ENCODE measurements around the gene PAM.

Gene PAM

DNA sequence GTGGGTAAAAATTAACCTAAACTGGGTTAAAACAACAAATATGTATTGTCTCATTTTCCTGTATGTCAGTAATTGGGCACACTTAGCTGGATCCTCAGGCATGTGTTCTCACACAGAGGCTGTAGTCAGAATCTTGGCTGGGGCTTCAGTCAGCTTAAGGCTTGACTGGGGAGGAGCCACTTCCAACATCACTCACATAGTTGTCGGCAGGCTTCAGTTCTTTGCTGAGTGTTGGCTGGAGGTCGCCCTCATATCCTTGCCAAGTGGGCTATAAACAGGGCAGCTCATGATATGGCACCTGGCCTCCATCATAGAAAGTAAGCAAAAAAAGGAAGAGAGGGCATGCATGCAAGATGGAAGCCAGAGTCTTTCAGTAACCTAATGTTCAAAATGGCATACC lies 191.9 kb downstream of the PAM start:
- no peaks in the 10 kb centered on the region for H3K9me2 ChIP-seq (replicated peaks; ENCODE audit: insufficient read depth, low read length)
- H3K9ac ChIP-seq (ENCODE audit: low read length), result no peak overlapping the region
- no peaks in the 10 kb centered on the region for H4K20me1 ChIP-seq (ENCODE audit: low read depth, low read length)
- H2AFZ ChIP-seq (ENCODE audit: low read depth, low read length, severe bottlenecking), result no peak overlapping the region
- H3K4me2 ChIP-seq (ENCODE audit: low read depth, low read length, poor library complexity, severe bottlenecking), result no peak overlapping the region
- TF ChIP-seq, protein P1, sequence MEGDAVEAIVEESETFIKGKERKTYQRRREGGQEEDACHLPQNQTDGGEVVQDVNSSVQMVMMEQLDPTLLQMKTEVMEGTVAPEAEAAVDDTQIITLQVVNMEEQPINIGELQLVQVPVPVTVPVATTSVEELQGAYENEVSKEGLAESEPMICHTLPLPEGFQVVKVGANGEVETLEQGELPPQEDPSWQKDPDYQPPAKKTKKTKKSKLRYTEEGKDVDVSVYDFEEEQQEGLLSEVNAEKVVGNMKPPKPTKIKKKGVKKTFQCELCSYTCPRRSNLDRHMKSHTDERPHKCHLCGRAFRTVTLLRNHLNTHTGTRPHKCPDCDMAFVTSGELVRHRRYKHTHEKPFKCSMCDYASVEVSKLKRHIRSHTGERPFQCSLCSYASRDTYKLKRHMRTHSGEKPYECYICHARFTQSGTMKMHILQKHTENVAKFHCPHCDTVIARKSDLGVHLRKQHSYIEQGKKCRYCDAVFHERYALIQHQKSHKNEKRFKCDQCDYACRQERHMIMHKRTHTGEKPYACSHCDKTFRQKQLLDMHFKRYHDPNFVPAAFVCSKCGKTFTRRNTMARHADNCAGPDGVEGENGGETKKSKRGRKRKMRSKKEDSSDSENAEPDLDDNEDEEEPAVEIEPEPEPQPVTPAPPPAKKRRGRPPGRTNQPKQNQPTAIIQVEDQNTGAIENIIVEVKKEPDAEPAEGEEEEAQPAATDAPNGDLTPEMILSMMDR (IDR thresholded peaks at IDR 0.05; ENCODE audit: insufficient read depth, low read length, poor library complexity, severe bottlenecking), result no peak
- H3K4me3 ChIP-seq (ENCODE audit: insufficient read depth, low read length, poor library complexity, severe bottlenecking), result no peak overlapping the region
- H3K27ac ChIP-seq (ENCODE audit: low read depth, low read length), result no peak overlapping the region
- no peaks in the 10 kb centered on the region for H3K9me3 ChIP-seq (ENCODE audit: insufficient read depth, low read length)
- H3K79me2 ChIP-seq (ENCODE audit: insufficient read depth, low read length), result no peaks in the 10 kb centered on the region
- H3K27me3 ChIP-seq (ENCODE audit: low read length), result no peaks in the 10 kb centered on the region
- no peaks in the 10 kb centered on the region for H3F3A ChIP-seq (ENCODE audit: insufficient read depth)
- no peaks in the 10 kb centered on the region for H3K36me3 ChIP-seq (ENCODE audit: low read length)

DNA sequence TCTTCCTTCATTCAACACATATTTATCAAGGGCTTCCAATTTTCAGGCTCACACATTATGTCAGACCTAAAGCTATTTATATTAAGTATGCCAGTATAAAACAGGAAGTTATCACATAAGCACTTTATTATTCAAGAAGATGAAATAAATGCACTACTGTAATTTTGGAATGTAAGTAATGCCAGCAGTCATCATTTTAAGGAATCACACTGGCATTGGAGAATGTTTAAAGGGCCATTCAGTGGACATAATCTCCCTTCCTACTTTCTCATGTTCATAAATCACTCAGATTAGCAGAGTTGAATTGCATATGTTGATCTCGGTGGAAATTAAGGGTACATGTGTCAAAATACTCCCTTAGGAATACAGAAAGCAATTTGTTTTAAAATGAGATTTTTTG lies 200.4 kb downstream of the PAM start:
- no peak overlapping the region for H3K27ac ChIP-seq (ENCODE audit: low read depth, low read length)
- H3K4me2 ChIP-seq (ENCODE audit: low read depth, low read length, poor library complexity, severe bottlenecking), result no peak overlapping the region
- no peak for TF ChIP-seq EZH2phosphoT487 (conservative IDR thresholded peaks at IDR 0.05; ENCODE audit: low read length)
- TF ChIP-seq, protein P1 (IDR thresholded peaks at IDR 0.05; ENCODE audit: insufficient read depth, low read length, poor library complexity, severe bottlenecking), result no peak
- H3K27me3 ChIP-seq (ENCODE audit: low read length), result no peaks in the 10 kb centered on the region
- H3K9ac ChIP-seq (ENCODE audit: low read length), result no peak overlapping the region
- H3K4me3 ChIP-seq (ENCODE audit: insufficient read depth, low read length, poor library complexity, severe bottlenecking), result no peak overlapping the region
- H3F3A ChIP-seq (ENCODE audit: insufficient read depth), result no peaks in the 10 kb centered on the region
- no peak overlapping the region for H2AFZ ChIP-seq (ENCODE audit: low read depth, low read length, severe bottlenecking)
- H4K20me1 ChIP-seq (ENCODE audit: low read depth, low read length), result no peaks in the 10 kb centered on the region
- no peaks in the 10 kb centered on the region for H3K9me3 ChIP-seq (ENCODE audit: insufficient read depth, low read length)
- no peaks in the 10 kb centered on the region for H3K79me2 ChIP-seq (ENCODE audit: insufficient read depth, low read length)
- no peaks in the 10 kb centered on the region for H3K36me3 ChIP-seq (ENCODE audit: low read length)
- H3K9me2 ChIP-seq (replicated peaks; ENCODE audit: insufficient read depth, low read length), result no peaks in the 10 kb centered on the region

DNA sequence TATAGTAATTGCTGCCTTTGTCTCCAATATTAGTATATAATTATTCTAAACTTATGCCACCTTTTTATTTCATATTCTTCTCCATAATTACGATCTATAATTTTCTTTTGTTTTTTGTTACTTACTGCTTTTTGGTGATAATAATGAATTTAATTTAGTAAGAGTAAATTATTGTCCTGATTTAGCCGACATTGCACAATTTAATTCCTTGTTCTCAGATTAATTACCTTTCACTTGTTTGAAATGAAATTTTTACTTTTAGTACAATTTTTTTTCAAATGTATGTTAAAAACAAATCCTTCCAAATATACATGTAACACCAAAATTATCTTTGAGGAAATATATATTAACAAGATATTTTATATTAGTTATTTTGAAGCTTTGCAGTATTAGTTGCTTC lies 201.5 kb downstream of the PAM start:
- H3K9me2 ChIP-seq (replicated peaks; ENCODE audit: insufficient read depth, low read length), result no peaks in the 10 kb centered on the region

More for the DNA sequence above, 201.5 kb downstream of the PAM start:
- no peak overlapping the region for H3K9ac ChIP-seq (ENCODE audit: low read length)
- H3K36me3 ChIP-seq (ENCODE audit: low read length), result no peaks in the 10 kb centered on the region
- no peaks in the 10 kb centered on the region for H3K9me3 ChIP-seq (ENCODE audit: insufficient read depth, low read length)
- no peak overlapping the region for H3K4me2 ChIP-seq (ENCODE audit: low read depth, low read length, poor library complexity, severe bottlenecking)
- no peak overlapping the region for H2AFZ ChIP-seq (ENCODE audit: low read depth, low read length, severe bottlenecking)
- H3K79me2 ChIP-seq (ENCODE audit: insufficient read depth, low read length), result no peaks in the 10 kb centered on the region
- no peaks in the 10 kb centered on the region for H4K20me1 ChIP-seq (ENCODE audit: low read depth, low read length)
- H3K27me3 ChIP-seq (ENCODE audit: low read length), result no peaks in the 10 kb centered on the region
- H3K27ac ChIP-seq (ENCODE audit: low read depth, low read length), result no peak overlapping the region
- no peak overlapping the region for H3K4me3 ChIP-seq (ENCODE audit: insufficient read depth, low read length, poor library complexity, severe bottlenecking)
- TF ChIP-seq EZH2phosphoT487 (conservative IDR thresholded peaks at IDR 0.05; ENCODE audit: low read length), result no peak
- TF ChIP-seq, protein P1 (IDR thresholded peaks at IDR 0.05; ENCODE audit: insufficient read depth, low read length, poor library complexity, severe bottlenecking), result no peak
- H3F3A ChIP-seq (ENCODE audit: insufficient read depth), result no peaks in the 10 kb centered on the region
